GM21825 (cell line): ENCODE results near the gene RELT.

Experiments used
- ATAC-seq: cut with Tn5 transposase; IDR thresholded peaks from one replicate; pipeline ENCODE4 v1.9.1; 2021; ENCODE audit warnings: mild to moderate bottlenecking, moderate library complexity; ENCODE audit not compliant: unreplicated experiment

RELT gene

DNA sequence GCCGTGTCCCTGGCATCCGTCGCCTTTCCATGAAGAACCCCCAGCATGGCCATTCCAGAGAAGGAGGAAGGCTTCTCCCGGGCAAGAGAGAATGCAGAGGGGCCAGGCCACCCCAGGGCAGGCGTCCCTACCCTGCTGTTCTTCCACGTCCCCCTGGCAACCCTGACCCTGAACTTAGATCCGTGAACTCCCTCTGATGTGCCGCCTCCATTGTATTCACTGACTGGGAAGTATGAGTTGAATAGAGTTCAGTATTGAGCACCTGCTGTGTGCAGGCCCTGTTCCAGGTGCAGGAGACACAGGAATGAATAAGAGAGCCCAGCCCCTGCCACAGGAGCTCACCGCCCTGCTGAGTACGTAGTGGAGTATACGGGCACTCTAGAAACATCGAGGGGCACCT lies 29.1 kb upstream of the RELT start:
- no peak for ATAC-seq

DNA sequence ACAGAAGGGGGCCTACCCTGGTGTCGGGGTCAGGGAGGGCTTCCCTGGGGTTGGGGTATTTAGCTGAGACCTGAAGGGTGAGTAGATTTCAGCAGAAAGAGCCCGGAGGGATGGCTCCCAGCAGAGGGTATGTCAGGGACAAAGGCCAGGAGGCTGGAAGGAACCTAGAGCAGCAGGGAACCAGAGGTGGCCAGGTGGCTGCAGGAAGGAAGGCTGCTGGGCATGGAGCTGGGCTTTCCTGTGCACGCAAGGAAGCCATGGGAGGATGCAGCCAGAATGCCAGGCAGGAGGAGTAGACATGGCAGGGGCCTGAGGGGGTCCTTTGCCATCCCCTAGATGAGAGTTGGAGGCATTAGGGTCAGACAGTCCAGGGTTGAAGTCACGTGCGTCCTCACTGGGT lies 27.4 kb upstream of the RELT start:
- ATAC-seq = no peak

DNA sequence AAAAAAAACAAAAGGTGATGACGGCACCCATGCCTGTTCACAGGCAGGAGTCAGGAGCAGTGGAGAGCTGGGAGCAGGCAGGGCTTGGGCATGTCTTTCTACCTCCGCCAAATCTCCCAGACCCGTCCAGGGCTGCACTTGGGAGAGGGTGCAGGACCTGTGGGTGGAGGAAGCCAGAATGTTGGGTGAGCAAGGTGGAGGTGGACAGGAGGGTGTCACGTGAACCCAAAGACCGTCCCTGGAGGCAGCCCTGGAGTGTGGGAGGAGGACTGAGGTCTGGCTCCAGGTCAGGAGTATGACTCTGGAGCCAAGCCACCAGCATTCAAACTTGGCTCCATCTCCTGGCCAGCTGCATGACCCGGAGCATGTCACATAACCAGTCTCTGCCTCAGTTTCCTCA lies 26.6 kb upstream of the RELT start:
- ATAC-seq = no peak

DNA sequence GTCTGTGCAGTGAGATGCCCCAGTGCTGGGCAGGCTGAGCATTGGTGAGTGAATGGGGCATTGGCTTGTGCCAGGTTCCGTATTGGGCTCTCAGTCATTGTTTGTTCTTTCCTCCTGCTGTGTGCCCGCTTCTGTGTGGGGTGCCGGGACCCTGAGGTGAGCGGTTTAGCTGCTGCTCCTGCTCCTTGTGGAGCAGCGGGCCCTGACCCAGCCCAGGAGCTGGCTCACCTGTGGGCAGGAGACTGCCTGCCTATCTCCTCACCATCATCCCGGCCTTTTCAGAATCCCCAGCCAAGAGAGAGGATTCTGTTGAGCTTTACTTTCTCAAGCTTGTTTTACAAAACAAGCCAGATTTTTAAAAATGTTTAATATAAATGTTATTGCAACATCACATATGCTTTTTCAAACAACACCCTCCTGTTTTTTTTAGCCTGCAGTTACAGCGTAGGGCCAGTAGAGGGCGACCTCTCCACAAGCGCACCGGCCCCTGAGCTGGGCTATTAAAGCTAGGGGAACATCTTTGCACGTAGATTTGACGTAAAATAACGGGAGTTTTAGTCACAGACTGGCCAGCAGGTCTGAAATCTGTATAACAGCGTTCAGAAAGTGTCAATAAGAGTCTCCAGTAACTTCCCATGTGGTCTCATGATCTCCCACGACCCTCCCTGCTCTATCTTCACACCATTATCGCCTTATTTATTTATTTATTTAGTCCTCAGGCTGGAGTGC lies 25.1 kb upstream of the RELT start:
- ATAC-seq = no peak

DNA sequence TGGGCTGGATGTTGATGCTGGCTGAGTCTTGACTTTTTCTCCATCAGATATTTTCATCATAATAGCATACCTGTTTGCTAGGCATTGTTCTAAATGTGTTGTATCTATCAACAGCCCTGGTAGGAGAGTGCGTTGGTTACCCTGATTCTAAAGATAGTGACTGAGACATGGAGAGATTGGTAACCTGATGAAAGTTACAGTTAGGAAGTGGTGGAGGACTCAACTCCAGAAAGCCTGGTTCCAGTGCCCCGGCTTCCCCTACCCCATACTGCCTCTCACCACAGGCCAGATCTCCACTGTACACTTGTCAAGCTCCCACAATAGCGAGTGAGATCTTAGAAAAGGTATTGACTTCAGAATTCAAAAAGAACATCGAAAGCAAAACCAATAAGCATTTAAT lies 22.8 kb upstream of the RELT start:
- no peak for ATAC-seq

DNA sequence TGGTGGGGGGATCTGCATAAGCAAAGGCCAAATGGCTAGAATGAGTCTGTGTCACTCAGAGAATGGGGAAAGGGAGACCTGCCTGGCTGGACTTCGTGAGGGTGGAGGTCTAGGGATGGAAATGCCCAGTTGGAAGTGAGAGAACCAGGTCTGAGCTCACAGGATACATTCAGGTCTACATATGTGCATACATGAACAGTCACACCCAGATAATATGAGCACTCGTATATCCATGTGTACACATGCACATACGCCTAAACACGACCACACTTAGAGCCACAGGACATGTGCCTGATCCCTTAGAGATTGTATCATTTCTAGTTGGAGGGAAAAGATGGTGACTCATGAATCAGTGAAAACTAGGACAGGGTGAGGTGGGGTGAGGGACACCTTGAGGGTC lies 21.1 kb upstream of the RELT start:
- ATAC-seq = no peak

DNA sequence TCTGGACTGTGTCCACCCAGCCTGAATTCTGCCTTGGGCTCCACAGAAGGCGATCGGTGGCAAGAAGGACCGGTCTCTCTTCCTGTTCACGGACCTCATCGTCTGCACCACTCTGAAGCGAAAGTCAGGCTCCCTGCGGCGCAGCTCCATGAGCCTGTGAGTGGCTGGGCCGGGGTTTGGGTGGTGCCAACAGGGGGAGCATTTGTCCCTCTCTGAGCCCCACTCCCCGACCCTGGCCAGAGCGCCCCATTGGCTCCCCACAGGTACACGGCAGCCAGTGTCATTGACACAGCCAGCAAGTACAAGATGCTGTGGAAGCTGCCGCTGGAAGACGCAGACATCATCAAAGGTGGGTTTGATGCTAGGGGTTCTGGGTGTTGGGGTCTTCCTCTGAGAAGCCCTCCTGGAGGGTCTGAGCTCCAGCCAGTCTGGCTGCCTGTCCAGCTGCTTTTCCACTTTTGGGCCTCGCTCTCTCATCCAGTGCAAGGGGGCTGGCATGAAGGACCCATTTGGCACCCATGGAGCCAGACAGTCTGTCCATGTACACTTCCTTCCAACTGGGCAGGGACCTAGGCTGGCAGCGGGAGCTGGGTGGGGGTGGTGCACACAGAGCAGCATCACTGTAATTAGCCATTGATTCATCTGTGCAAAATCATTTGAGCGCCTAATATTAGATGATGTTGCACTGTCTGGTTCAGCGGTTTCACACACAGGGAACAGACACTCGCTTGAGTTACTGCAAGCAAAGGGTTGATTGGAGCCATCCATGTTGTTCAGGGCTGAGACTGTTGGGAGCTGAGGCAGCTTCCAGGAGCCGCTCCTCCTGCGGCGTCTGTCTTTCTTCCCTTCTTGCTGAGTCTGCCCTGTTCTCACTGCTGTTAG lies 19.0 kb upstream of the RELT start:
- ATAC-seq = no peak

DNA sequence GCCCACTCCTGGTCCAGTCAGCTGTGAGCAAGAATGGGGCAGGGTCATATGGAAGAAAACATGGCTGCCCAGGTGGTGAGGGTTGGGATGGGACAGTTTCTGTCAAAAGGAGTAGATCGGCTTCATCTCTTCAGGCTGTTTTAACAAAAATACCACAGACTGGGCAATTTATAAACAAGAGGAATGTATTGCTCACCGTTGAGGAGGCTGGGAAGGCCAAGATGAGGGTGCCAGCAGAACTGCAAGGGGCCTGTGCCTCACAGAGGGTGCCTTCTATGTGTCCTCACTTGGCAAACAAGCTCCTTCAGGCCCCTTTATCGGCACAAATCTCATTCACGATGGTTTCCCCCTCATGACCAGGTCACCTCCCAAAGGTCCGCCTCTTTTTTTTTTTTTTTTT lies 18.1 kb upstream of the RELT start:
- no peak for ATAC-seq

DNA sequence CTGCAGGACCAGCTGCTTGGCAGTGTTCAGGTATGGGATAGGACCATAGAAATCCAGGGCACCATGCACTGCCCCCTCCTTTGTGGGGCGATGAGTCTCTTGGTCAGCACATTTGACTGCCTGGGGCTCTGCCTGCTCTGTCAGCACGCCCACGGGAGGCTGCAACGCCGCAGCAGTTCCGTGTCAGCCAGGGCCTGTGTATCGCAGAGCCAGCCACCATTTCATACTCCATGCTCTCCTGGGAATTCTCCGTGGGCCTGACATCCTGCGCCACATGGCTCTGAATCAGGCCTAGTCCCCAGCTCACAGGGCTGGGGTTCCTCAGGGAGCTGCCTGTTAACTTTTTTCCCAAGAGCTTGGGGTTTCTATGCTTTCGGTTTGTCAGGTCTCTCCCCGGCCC lies 16.9 kb upstream of the RELT start:
- ATAC-seq = no peak

DNA sequence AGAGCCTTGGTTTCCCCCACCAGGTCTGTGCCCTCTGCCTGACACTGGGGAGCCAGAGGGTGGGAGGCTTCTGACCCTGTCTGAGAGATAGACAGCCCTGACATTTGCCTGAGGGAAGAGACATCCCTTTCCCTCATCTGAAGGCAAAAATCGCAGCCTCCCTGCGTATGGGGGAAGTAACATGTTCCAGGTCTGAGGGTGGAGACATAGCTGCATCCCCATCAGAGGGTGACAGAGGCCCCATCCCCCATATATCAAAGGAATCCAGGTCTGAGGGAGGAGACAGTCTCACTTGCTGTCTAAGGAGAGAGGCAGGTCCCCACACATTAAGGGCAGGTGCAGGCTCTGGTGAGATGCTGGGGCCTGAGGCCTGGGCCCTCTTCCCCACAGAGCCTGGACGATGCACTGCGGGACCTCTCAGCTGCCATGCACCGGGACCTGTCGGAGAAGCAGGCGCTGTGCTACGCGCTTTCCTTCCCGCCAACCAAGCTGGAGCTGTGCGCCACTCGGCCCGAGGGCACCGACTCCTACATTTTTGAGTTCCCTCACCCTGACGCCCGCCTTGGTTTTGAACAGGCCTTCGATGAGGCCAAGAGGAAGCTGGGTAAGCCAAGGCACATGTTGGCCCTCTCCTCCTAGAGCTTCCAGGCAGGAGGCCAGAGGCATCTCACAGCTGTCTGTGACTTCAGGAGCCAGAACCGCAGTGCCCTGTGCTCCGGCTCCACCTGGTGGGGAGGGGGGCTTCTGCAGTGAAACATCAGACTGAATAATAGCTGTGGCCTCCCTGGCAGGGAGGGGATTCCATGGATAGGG lies 16.1 kb upstream of the RELT start:
- no peak for ATAC-seq

DNA sequence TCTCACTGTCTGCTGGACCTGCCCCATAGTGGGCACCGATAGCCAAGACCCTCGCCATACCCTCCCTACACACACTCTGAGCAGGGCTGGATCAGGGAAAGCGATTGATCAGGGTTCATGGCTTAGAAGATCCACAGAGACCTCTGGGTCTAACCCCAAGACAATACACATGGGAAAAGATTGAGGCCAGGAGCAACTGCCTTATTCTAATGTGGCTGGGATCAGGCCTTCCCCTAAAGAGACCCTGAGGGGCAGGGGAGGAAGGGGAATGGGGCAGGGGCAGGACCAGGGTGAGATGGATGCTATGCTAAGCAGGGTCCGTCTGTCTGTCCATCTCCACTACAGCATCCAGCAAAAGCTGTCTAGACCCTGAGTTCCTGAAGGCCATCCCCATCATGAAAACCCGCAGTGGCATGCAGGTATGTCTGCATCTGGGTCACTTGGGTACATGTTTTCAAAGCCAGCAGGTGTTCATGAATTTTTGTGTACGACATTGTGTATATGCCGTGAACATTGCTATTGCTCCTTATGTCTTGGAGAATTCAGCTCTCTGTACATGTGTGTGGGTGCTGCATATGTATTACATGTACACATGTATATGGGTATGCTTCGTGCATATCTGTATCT lies 15.3 kb upstream of the RELT start:
- no peak for ATAC-seq

DNA sequence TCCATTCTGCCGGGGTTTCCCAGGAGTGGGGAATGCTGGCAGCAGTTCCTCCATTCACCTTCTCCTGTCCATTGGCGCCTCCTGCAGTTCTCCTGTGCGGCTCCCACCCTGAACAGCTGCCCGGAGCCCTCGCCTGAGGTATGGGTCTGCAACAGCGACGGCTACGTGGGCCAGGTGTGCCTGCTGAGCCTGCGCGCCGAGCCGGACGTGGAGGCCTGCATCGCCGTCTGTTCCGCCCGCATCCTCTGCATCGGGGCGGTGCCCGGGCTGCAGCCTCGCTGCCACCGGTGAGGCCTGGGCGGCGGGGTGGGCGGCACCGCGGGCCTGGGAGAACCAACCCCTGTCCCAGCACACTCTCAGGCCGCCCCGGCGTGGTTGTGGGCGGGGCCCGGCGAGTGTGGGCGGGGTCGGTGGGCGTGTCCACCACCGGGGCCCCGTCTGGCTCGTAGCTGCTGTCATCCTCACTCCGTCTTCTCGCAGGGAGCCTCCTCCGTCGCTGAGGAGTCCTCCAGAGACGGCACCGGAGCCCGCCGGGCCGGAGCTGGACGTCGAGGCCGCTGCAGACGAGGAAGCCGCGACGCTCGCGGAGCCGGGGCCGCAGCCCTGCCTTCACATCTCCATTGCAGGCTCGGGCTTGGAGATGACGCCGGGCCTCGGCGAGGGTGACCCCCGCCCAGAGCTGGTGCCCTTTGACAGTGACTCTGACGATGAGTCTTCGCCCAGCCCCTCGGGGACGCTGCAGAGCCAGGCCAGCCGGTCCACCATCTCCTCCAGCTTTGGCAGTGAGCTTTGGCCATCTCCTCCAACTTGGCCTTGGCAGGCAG lies 14.0 kb upstream of the RELT start:
- no peak for ATAC-seq

DNA sequence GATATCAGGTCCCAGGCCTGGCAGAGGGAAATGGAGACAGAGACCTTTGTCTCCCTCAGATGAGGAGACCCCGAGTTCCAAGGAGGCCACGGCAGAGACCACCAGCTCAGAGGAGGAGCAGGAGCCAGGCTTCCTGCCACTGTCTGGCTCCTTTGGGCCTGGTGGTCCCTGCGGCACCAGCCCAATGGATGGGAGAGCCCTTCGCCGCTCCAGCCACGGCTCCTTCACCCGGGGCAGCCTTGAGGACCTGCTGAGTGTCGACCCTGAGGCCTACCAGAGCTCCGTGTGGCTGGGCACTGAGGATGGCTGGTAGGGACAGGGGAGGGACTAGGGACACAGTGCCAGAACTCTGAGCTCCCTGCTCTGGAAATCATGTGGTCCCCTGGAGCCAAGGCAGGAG lies 13.1 kb upstream of the RELT start:
- no peak for ATAC-seq

DNA sequence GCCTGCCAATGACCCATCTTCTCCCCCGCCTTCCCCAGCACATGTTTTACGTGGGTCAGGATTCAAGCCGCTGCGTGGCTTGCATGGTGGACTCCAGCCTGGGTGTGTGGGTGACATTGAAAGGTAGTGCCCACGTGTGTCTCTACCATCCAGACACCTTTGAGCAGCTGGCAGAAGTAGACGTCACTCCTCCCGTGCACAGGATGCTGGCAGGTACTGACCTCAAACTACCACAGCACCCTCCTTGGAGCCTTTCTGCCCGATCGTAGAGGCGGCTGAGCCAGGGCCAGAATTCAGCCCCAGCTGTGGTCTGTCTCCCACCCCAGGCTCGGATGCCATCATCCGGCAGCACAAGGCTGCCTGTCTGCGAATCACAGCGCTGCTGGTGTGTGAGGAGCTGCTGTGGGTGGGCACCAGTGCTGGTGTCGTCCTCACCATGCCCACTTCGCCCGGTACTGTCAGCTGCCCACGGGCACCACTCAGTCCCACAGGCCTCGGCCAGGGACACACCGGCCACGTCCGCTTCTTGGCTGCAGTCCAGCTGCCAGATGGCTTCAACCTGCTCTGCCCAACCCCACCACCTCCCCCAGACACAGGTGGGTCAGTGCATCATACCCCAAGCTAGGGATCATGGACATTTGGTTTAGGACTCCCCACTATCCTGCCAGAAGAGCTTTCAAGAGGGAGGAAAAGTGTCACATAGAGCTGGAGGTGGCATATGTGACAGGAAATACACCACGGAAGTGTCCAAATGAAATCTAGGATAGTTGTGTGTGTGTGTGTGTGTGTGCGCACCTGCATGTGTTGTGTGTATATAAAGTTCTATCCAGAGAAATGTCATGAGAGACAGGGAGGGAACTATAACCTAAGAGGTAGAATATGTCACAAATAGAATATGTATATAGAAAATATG lies 10.6 kb upstream of the RELT start:
- ATAC-seq = no peak

DNA sequence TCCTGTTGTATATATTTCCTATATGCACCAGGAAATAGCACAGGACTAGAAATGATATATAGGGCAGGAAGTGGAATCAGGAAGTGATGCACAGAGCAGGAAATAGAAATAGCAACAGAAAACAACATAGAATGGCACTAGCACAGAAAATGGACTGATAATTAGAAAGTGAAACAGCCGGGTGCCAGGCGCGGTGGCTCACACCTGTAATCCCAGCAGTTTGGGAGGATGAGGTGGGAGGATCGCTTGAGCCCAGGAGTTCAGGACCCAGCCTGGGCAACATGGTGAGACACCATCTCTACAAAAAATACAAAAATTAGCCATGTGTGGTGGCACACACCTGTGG lies 10.0 kb upstream of the RELT start:
- no peak for ATAC-seq

DNA sequence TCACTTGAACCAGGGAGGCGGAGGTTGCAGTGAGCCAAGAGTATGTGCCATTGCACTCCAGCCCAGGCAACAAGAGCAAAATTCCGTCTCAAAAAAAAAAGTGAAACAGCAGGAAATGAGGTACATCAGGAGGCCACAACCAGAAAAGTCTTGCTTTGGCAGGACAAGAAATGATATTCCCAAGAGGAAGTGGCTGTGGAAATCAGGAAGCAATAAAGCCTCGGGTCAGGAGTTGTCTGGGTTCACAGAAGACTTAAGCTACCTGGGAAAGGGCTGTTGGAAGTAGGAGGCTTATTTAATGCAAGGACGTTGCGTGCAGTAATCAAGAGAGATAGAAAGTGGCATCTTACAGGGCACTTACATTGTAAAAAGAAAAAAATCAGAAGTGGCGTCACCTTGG lies 9.2 kb upstream of the RELT start:
- no peak for ATAC-seq

DNA sequence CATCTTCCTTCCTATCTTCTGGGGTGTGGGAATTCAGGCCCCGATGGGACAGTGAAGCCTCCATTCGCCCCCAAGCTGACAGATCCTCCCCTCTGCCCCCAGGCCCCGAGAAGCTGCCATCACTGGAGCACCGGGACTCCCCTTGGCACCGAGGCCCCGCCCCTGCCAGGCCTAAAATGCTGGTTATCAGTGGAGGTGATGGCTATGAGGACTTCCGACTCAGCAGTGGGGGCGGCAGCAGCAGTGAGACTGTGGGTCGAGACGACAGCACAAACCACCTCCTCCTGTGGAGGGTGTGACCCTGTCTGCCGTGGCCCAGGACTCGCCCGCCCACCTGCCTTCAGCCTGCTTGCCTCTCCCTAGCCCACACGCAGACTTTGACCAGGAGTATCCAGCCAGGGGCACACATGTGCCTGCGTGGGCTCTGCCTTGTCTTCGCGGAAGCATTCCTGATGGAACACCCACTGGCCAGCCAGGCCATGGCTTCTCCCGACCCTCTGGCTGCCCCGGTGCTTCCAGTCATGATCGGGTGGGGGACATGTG lies 8.6 kb upstream of the RELT start:
- no peak for ATAC-seq

DNA sequence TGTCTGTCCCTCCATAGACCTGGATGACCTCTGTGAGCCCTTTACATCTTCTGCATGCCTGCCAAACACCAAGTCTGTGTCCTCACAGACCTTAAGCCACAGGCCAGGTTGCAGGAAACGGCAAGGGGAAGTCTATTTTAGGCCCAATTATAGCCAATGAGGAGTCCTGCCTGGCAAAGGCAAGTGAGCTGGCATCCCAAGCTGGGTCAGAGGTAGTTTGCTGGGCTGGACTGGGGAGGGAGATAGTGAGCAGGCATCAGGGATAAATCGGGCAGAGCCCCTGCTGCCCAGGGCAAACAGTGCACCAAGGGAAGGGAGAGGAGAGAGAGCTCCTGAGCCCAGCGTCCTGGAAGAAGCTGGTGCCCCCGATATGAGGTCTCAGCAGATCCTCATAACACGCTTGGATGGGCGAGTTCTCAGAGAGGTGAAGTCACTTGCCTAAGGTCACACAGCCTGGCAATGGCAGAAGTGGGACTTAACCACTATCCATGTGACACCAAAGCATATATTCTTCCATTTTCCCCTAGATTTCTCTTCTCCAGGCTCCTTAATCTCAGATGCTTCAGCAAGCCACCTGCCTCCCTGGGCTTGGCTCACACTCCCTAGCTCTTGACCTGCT lies 3.7 kb upstream of the RELT start:
- ATAC-seq = no peak

DNA sequence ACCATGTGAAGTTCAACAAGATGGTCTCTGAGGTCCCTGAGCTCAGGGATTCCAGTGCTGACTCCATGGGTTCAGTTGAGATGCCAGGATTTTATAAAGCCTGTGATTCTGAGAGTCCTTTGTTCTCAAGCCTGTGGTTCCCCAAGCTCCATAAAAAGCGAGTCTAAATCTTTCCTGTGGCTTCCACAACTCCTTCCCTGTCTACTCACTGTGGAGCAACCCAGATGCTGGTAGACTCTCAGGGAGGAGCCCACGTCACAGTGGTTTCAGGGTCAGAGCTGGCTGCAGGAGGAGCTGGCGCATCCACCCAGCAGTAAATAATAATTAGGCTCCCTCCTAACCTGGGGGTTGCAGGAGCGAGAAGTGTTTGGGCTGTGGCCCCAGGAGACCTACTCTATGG lies 2.0 kb upstream of the RELT start:
- ATAC-seq = no peak
